ENCODE measurements around the gene ICE2.

The ICE2 gene

GRCh38 chr15:60486742-60487141 is 7.8 kb upstream of the ICE2 start:
- no peak for DNase-seq

DNA sequence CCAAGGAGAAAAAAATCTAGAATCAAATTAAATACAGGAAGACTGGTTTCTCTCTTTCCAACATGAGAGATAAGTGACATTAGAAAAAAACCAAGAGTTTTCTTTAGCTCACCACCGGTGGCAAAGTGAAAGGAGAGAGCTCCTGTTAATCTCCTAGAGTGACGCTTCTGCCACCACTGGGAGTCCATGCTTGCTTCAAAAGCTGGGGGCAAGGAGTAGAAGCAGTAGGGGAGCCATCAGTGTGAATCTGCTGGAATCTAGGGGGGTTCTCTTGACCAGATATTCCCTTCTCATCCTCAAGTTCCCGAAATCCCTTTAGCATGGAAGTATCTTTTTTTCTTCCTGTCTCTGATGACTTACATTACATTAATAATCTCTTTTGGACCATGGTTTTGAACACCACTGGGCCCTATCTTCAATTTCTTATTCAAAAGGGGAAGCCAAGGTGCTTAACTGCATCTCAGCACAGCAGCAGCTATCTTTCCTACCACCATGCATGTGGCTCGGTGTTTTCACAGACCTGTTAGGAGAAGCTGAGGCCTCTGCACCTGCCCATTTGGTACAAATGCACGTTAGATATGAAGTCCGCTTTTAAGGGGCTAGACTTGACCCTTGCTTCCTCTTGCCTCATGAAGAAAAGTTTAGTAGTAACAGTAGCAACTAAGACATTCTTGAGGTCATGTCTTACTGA is 6.6 kb upstream of the ICE2 start:
- no peak for DNase-seq

DNA sequence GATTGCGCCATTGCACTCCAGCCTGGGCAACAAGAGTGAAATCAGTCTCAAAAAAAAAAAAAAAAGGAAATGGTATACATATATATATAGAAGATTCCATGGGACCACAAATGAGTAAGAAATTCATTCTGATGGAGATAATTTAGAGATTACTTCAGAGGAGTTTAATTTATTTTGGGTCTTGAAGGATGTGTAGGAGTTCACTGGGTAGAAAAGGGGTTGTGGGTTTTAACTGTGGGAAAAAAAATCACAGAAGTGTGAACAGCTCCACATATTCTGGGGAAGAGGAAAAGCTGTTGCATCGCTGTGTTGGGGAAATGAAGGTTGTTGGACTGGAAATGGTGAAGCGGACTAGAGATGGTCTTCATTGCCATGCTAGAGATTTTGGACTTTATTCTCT is 4.1 kb upstream of the ICE2 start:
- DNase-seq, result no peak

- DNase-seq, result no peak
Observed at GRCh38 chr15:60480888-60481287, 1.9 kb upstream of the ICE2 start.

DNA sequence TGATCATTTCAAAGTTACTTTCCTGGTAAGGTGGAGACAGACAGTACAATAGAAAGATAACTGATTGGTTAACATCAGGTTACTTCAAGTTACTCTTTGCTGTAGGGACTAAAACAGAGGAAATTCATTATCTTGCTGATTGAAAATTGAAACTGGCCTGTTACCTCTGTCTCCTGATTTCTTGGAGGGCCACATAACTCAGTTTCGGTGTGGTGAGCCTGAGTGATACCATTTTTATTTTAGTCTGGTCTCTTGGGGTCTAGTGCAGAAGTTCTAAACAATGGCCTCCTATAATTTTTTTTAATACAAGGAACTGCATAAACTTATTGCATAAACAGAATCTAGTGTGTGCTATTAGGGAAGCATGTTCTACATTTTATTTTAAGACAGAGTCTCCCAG is 1.2 kb upstream of the ICE2 start:
- DNase-seq, result no peak

DNA sequence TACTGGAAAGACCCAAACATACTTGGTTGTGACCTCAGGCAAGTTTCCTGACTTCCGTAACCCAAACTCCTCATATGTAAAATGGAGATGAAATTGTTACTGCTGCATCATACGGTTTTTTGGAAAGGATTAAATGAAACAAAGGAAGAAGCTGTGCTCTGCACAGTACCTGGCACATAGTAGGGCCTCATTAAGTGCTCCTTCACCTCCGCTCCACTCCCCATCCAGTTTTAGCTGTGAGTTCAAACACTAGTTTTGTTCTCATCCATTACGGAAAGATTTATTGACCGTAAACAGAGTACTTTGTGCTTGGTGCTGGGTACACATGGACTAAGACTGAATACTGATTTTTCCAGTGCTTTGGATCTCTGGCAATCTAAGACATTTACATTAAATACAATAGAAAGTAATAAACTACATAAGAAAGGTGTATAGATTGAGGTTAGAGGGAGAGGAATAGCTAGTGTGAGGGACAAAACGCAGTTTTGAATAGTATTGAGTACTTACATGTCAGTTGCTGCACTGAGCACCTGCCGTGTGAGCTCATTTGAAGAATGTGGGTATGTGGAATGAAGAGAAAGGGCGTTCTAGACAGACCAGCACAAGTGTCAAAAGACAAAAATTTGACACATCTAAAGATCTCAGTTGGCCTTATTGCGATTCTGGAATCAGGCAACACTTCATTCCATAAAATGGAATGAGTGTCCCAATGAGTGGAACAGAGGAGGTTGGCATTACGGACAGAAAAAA is 594 bp upstream of the ICE2 start:
- no peak for DNase-seq

DNA sequence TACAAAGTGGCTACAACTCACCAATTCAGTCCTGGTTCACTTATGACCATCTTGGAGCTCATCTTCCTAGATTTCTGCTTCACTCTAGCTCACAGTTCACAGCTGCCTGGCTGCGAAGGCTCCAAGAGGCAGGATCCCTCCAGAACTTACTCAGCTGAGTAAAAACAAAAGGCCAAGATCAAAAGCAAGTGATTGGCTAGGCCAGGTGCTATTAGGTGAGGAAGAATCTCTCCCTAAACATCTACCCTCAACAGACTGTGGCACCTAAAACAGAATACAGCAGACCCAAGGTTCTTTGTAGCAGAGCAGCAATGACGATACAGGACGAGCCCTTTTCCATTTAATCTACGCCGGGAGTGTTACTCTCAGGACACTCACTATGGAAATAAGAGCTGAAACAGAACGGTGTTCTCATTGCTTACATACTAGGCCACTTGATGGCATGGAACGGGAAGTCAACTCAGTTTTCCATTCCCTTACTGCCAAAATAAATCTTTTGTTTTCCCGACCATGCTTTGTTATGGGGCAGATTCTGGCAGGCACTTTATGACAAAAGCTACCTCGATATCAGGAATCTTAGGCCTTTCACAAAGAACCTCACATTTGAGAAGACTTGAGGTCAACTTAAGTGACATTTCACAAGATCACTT is 901 bp downstream of the ICE2 start:
- no peak for DNase-seq

DNA sequence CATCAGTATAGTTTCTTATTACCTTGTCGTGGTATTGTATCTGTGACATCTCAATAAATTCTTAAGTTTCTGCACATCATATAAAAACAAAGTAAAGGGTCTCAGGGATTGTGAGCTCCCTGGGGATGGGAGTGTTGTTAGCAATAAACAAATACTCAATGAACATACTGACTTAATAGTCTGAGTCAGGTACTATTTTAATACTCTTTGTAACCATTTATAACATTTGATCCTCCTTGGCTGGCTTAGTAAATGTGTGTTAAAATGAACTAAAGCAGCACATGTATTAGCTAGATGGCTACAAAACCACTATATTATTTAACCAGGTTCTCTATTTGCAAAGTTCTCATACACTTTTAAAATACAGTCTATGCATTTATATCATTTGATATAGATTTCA is 1.8 kb downstream of the ICE2 start:
- DNase-seq, result no peak

- no peak for DNase-seq
Observed at GRCh38 chr15:60476713-60477112, 2.2 kb downstream of the ICE2 start.

- no peak for DNase-seq
Observed at GRCh38 chr15:60473135-60473534, 5.8 kb downstream of the ICE2 start.

GRCh38 chr15:60471314-60471713 is 7.6 kb downstream of the ICE2 start:
- no peak for DNase-seq

- DNase-seq, result no peak
Observed at GRCh38 chr15:60469893-60470641, 8.9 kb downstream of the ICE2 start.

- DNase-seq, result no peak
Observed at GRCh38 chr15:60464836-60465630, 13.9 kb downstream of the ICE2 start.

- no peak for DNase-seq
Observed at GRCh38 chr15:60462027-60462426, 16.9 kb downstream of the ICE2 start.

DNA sequence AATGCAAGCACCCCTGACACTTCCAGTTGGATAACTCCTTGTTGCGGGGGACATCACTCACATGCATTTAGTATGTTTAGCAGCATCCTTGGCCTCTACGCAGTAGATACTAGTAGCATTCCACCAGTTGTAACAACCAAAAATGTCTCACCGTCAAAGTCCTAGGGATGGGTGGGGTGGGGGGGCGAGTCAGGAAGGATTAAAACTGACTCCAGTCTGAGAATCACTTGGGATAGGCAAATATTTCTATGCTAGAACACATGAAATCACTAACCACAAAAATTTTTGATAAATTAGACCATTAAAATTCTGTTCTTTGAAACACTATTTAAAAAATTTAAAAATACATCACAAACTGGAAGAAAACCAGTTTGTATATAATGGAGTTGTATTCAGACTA is 18.0 kb downstream of the ICE2 start:
- DNase-seq, result no peak

- DNase-seq, result no peak
Observed at GRCh38 chr15:60458721-60459120, 20.2 kb downstream of the ICE2 start.

DNA sequence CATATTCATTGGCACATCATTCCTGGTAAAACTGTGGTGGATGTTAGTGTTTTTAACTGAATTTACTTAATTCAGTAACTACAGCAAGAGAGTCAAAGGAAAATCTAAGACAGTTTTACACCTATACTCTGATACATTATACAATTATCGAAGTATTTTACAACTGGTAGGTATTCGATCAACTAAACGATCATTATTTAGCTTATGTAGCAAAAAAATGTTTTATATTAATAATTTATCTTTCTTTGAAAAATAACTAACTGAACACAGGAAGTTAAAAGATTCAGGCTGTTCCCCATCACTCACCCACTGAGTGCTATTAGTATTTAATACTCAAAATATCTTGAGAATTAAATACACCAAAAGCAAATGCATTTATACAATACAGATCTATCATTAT is 21.0 kb downstream of the ICE2 start:
- no peak for DNase-seq

DNA sequence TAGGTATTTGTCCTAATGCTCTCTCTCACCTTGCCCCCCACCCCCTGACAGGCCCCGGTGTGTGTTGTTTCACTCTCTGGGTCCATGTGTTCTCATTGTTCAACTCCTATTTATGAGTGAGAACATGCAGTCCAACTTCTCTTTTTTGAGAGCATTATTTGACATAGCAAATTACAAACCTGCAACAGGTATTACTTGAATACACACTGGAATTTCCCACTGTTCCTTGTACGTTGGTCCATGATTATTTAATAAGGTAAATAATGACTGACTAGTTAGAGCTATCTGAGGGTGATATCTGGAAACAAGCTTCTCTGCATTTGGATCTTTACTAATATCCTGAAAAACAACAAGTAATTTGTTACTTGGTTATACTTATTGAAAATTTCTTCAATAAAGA is 24.1 kb downstream of the ICE2 start:
- no peak for DNase-seq

GRCh38 chr15:60448668-60449360 is 30.1 kb downstream of the ICE2 start:
- DNase-seq, result no peak

DNA sequence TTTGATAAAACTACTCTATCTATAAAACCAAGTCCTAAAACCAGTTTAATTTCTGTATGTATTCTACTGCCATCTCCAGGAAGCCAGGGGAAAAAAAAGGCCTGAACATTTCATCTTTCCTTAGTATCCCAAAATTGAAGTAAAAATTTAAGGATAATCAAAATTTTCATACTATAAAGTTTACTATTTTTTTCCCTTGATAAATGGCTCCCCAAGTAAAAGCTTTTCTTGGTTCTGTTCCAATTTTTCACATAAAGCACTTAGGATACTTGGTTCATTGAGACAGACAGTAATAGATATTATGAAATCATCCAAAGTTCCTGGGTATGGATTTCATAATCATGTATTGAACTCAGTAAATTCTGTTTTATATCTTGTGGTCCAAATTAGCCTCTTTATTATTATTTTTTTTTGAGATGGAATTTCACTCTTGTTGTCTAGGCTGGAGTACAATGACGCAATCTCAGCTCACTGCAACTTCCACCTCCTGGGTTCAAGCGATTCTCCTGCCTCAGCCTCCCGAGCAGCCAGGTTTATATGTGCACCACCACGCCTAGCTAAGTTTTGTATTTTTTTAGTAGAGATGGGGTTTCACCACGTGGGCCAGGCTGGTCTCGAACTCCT is 34.5 kb downstream of the ICE2 start:
- no peak for DNase-seq

- DNase-seq, result no peak
Observed at GRCh38 chr15:60442763-60443162, 36.2 kb downstream of the ICE2 start.
